IMR-90 (cell line): Measurements from ENCODE around the gene AFAP1L2. TPM values are rescaled to one million over a fixed set of nuclear protein-coding genes. Genes with fewer than 3 reads are reported as not detected.

ENCODE experiments used
- ATAC-seq: fragments of 200-7000 bp; cut with Tn5 transposase; 2 replicates; pipeline ENCODE4 v1.9.1; 2020; ENCODE audit warnings: low read depth, mild to moderate bottlenecking, moderate library complexity
- BruUV-seq: library from RNA; stranded (reverse); fragments of 400-500 nt; replicated peaks from 2 replicates; lab custom pipeline; 2021; lab: Mats Ljungman, UMichigan
- CTCF ChIA-PET: fragments of 300-600 bp; formaldehyde crosslinking; extraction: SDS; loops from one replicate; lab custom pipeline; 2021; ENCODE audit warnings: antibody characterized with exemption; lab: Yijun Ruan, JAX
- POLR2A ChIA-PET: fragments of 300-600 bp; sonication (Branson Sonifier 250); formaldehyde crosslinking; loops from one replicate; lab custom pipeline; 2022; ENCODE audit warnings: antibody characterized with exemption; ENCODE audit not compliant: unreplicated experiment; lab: Charles Lee
- DNase-seq: peaks from one replicate; pipeline ENCODE4 v3.0.0; 2013
- H2AFZ ChIP-seq: replicated peaks from 2 replicates; pipeline ENCODE3; 2013; ENCODE audit warnings: low read length, mild to moderate bottlenecking; ENCODE audit not compliant: poor library complexity
- H2AK5ac ChIP-seq: 2 replicates; pipeline ENCODE4 v1.6.1; 2013; ENCODE audit warnings: low read depth, low read length, inconsistent platforms
- H2AK9ac ChIP-seq: replicated peaks from 2 replicates; pipeline ENCODE3; 2013; ENCODE audit warnings: mild to moderate bottlenecking, low read depth, low read length, moderate library complexity; ENCODE audit not compliant: poor library complexity
- H2BK120ac ChIP-seq: 2 replicates; pipeline ENCODE4 v1.6.1; 2013; ENCODE audit warnings: low read depth, low read length, inconsistent platforms
- H2BK15ac ChIP-seq: 3 replicates; pipeline ENCODE4 v1.6.1; 2013; ENCODE audit warnings: low read depth, low read length, inconsistent platforms
- H2BK20ac ChIP-seq: 2 replicates; pipeline ENCODE4 v1.6.1; 2013; ENCODE audit warnings: low read depth, mild to moderate bottlenecking, inconsistent platforms, low read length, moderate library complexity
- H2BK5ac ChIP-seq: 2 replicates; pipeline ENCODE4 v1.6.1; 2013; ENCODE audit warnings: mild to moderate bottlenecking, low read depth, low read length, inconsistent platforms; ENCODE audit not compliant: poor library complexity, severe bottlenecking
- H3K14ac ChIP-seq: replicated peaks from 2 replicates; pipeline ENCODE4 v1.6.1; 2013; ENCODE audit warnings: low read depth, low read length, inconsistent platforms
- H3K18ac ChIP-seq: 2 replicates; pipeline ENCODE4 v1.6.1; 2013; ENCODE audit warnings: low read depth, low read length, control low read depth
- H3K23ac ChIP-seq: 2 replicates; pipeline ENCODE4 v1.6.1; 2013; ENCODE audit warnings: low read depth, low read length, inconsistent platforms
- H3K27ac ChIP-seq: 2 replicates; pipeline ENCODE4 v1.5.1; 2013; ENCODE audit warnings: mild to moderate bottlenecking, control low read depth, low read length; ENCODE audit not compliant: insufficient read depth
- H3K27me3 ChIP-seq: 2 replicates; pipeline ENCODE4 v1.6.1; 2013; ENCODE audit warnings: low read length; ENCODE audit not compliant: control insufficient read depth, insufficient read depth
- H3K36me3 ChIP-seq: 2 replicates; pipeline ENCODE4 v1.6.1; 2013; ENCODE audit warnings: low read length, mixed read lengths; ENCODE audit not compliant: control insufficient read depth, insufficient read depth
- H3K4ac ChIP-seq: 2 replicates; pipeline ENCODE4 v1.6.1; 2013; ENCODE audit warnings: low read depth, low read length, inconsistent platforms
- H3K4me1 ChIP-seq: 2 replicates; pipeline ENCODE4 v1.6.1; 2013; ENCODE audit warnings: low read length, mixed read lengths; ENCODE audit not compliant: control insufficient read depth, insufficient read depth
- H3K4me2 ChIP-seq: 2 replicates; pipeline ENCODE4 v1.6.1; 2013; ENCODE audit warnings: low read depth, mild to moderate bottlenecking, control low read depth, low read length, moderate library complexity
- H3K4me3 ChIP-seq: 2 replicates; pipeline ENCODE4 v1.5.1; 2013; ENCODE audit warnings: low read depth, mild to moderate bottlenecking, control low read depth, low read length, moderate library complexity; ENCODE audit not compliant: insufficient read depth
- H3K56ac ChIP-seq: 2 replicates; pipeline ENCODE4 v1.6.1; 2013; ENCODE audit warnings: low read length, inconsistent platforms; ENCODE audit not compliant: insufficient read depth; ENCODE audit errors: extremely low read depth
- H3K79me1 ChIP-seq, 2 experiments: 2 replicates each; pipeline ENCODE4 v1.6.1; 2013; ENCODE audit warnings: low read length in 2 of 2, inconsistent platforms in 1 of 2, low read depth in 1 of 2
- H3K9ac ChIP-seq: 2 replicates; pipeline ENCODE4 v1.6.1; 2013; ENCODE audit warnings: low read depth, low read length, control low read depth
- H3K9me1 ChIP-seq: 2 replicates; pipeline ENCODE4 v1.6.1; 2013; ENCODE audit warnings: low read length, inconsistent platforms; ENCODE audit not compliant: insufficient read depth
- H3K9me3 ChIP-seq: 2 replicates; pipeline ENCODE4 v1.6.1; 2013; ENCODE audit warnings: low read length; ENCODE audit not compliant: control insufficient read depth, insufficient read depth
- H4K20me1 ChIP-seq: 2 replicates; pipeline ENCODE4 v1.6.1; 2013; ENCODE audit warnings: low read length, inconsistent platforms; ENCODE audit not compliant: insufficient read depth
- H4K5ac ChIP-seq: 2 replicates; pipeline ENCODE4 v1.6.1; 2013; ENCODE audit warnings: mild to moderate bottlenecking, low read depth, low read length, control low read depth
- H4K8ac ChIP-seq, 2 experiments: 2 replicates each; pipeline ENCODE4 v1.6.1; 2013; ENCODE audit warnings: low read depth in 2 of 2, low read length in 2 of 2, control low read depth in 1 of 2, inconsistent platforms in 1 of 2
- H4K91ac ChIP-seq: 2 replicates; pipeline ENCODE4 v1.6.1; 2013; ENCODE audit warnings: low read depth, low read length, inconsistent platforms; ENCODE audit not compliant: insufficient read depth
- BHLHE40 ChIP-seq: fragments of 150-350 bp; IDR thresholded peaks from 2 replicates; pipeline ENCODE4 v1.6.1; 2016; ENCODE audit warnings: mild to moderate bottlenecking, low read depth, low read length
- CHD1 ChIP-seq: IDR thresholded peaks from 2 replicates; pipeline ENCODE4 v1.6.1; 2012; ENCODE audit warnings: low read depth, low read length, improper control_type of control experiment
- NFE2L2 ChIP-seq: fragments of 150-350 bp; IDR thresholded peaks from 2 replicates; pipeline ENCODE4 v1.6.1; 2016; ENCODE audit warnings: low read depth, mild to moderate bottlenecking, low read length
- RAD21 ChIP-seq: IDR thresholded peaks from 2 replicates; pipeline ENCODE4 v1.6.1; 2012; ENCODE audit warnings: low read length, improper control_type of control experiment
- RFX5 ChIP-seq: IDR thresholded peaks from 2 replicates; pipeline ENCODE4 v1.8.0; 2012; ENCODE audit warnings: low read depth, mild to moderate bottlenecking, low read length, moderate library complexity
- WGBS, 2 experiments: methylation state at CpG; one replicate each; pipeline versions ENCODE4 v1.1.5 to v1.1.7; 2013; ENCODE audit warnings: missing lambda C conversion rate in 2 of 2; ENCODE audit not compliant: insufficient read length in 1 of 2; ENCODE audit errors: extremely low coverage in 2 of 2; 5-methylcytosine and 5-hydroxymethylcytosine counted together
- dilution Hi-C: fragments of 300-500 bp; cut with HindIII; formaldehyde crosslinking; loops from one replicate; pipeline ENCODE4 v1.14.3; 2018; ENCODE audit warnings: low sequenced_read_pairs; ENCODE audit not compliant: unreplicated experiment
- in situ Hi-C: fragments of 300-500 bp; cut with MboI; formaldehyde crosslinking; loops from 3 replicates; pipeline ENCODE4 v1.14.3; 2019; ENCODE audit warnings: low sequenced_read_pairs, inconsistent platforms, mixed read lengths
- intact Hi-C: fragments of 100-400 bp; cut with micrococcal nuclease; formaldehyde crosslinking; loops from 2 replicates; pipeline ENCODE4 v1.10.0; 2022
- polyA plus RNA-seq, 3 experiments: library from polyadenylated mRNA; depleted of rRNA; stranded (reverse); fragments of >200 nt; gene quantifications; 2 replicates each; pipeline ENCODE4 v1.2.3, GENCODE V29; 2012; ENCODE audit warnings: low replicate concordance in 1 of 3
- total RNA-seq: library from RNA; depleted of rRNA; stranded (reverse); fragments of >200 nt; gene quantifications from 2 replicates; pipeline ENCODE4 v1.2.3, GENCODE V29; 2012

AFAP1L2 gene
- total and polyA plus RNA-seq, 2 of the 4 experiments (the other 2 are of a cell fraction) = under 0.01 to 0.10 TPM

DNA sequence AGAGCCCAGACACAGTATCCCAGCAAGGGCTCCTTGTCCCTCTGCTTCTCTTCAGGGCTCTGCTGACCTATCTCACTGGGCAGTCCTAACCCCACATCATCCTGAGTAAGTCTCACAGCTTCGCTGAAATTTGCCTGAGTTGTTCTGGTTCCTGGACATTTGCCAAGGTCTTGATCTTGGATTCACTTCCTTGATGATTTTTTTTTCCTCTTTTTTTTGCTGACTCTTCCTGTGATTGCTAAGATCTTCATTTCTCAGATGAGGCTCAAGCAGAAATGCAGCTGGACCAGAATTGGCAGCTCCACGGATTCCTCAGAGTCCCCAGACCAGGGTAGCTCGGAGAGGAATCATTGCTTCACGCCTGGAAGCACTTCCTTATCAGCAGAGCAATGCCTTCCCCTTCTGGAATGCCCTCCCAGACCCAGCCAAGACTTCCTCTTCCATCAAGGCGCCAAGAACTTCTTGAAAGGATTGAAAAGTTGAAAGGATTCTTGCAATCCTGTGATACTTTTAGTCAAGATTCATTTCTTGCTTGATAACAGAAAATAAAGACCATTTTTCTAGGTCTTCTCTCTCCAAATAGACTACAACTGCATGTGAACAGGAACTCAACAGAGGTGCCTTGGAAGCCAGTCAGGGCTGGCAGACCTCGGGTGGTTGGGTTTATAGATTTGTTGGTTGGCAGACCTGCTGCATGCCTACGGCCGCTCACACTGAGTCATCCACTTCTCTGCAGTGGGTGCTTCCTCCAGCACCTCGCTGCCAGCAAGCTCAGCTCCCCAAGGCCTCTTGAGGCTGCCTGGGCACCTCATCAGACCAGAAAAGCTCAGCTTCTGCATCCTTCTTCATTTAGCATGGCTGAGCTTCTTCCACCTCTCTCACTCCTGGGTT, 8.8 kb upstream of the AFAP1L2 start:
- Histone ChIP-seq H2AK9ac (no peak overlapping the region), H3K4ac (no peak overlapping the region), H3K9me3 (no peaks in the 10 kb centered on the region), H3K79me1 (no peaks in the 10 kb centered on the region), H3K27ac (no peak overlapping the region), H3K4me2 (no peak overlapping the region), H3K56ac (no peak overlapping the region), H3K14ac (no peak overlapping the region), H3K9ac (no peak overlapping the region), H3K23ac (no peak overlapping the region), H3K36me3 (no peaks in the 10 kb centered on the region), H2BK20ac (no peak overlapping the region), H3K18ac (no peak overlapping the region), H3K4me1 (no peaks in the 10 kb centered on the region), H2BK5ac (no peak overlapping the region), H2AFZ (no peak overlapping the region), H2BK15ac (no peak overlapping the region), H4K20me1 (no peaks in the 10 kb centered on the region), H2AK5ac (no peak overlapping the region), H4K5ac (no peak overlapping the region), H3K27me3 (peaks cover 41% of the 10 kb centered on the region), H3K9me1 (no peaks in the 10 kb centered on the region), H2BK120ac (no peak overlapping the region), H4K8ac (no peak overlapping the region), H3K4me3 (no peak overlapping the region), H4K91ac (no peak overlapping the region)
- DNase-seq (peak; percentile 10), ATAC-seq (no peak; the same call in 1 of the 2 replicates)
- intact Hi-C loops = no loop called here
- in situ Hi-C loops = no loop called here
- TF ChIP-seq NFE2L2 = no peak
- TF ChIP-seq RFX5 = no peak
- TF ChIP-seq RAD21 = no peak
- no peak for TF ChIP-seq BHLHE40
- no peak for TF ChIP-seq CHD1
- CTCF ChIA-PET = interaction anchor here (0.6 kb wide), 1 partner anchor 48 kb away, joined by 3 read pairs; no protein-coding TSS in a partner anchor
- BruUV-seq = no TSS peak
- POLR2A ChIA-PET = no interaction called here
- dilution Hi-C loops = no loop called here
- 35% methylated on average over 6 of the region's 9 CpGs; no CpG with 5 or more reads in 1 of the 2 experiments for WGBS, 2 experiments
